Urinary bladder (tissue), 4 donors: ENCODE data around the gene FAM20C. TPM values are rescaled to one million over a fixed set of nuclear protein-coding genes. Genes with fewer than 3 reads are reported as not detected.

Experiments
- DNase-seq: peaks from one replicate; pipeline ENCODE4 v3.0.0-alpha.2; 2015; ENCODE audit errors: extremely low spot score
- H3K27ac ChIP-seq: one replicate; pipeline ENCODE4 v1.5.1; 2013; ENCODE audit warnings: low read depth, mild to moderate bottlenecking, moderate library complexity
- H3K36me3 ChIP-seq: one replicate; pipeline ENCODE4 v1.6.1; 2013; ENCODE audit warnings: mild to moderate bottlenecking, moderate library complexity; ENCODE audit not compliant: insufficient read depth
- H3K4me1 ChIP-seq: one replicate; pipeline ENCODE4 v1.6.1; 2013; ENCODE audit warnings: mild to moderate bottlenecking, moderate library complexity; ENCODE audit not compliant: insufficient read depth
- H3K4me3 ChIP-seq: one replicate; pipeline ENCODE4 v1.5.1; 2013; ENCODE audit warnings: low read depth, low read length
- WGBS: extraction: QIAGEN DNeasy Blood & Tissue Kit; methylation state at CpG from one replicate; pipeline ENCODE4 v1.1.7; 2013; 5-methylcytosine and 5-hydroxymethylcytosine counted together
- polyA plus RNA-seq: library from polyadenylated mRNA; stranded (reverse); fragments of 200-250 nt; gene quantifications from one replicate; pipeline ENCODE4 v1.2.3, GENCODE V29; 2013
- total RNA-seq: library from RNA; depleted of rRNA; stranded (reverse); fragments of >200 nt; gene quantifications from one replicate; pipeline ENCODE4 v1.2.3, GENCODE V29; 2014
- donor health status: healthy with polysubstance abuse.
- donor health status: healthy.

Gene FAM20C
- total and polyA plus RNA-seq, 2 donors = 13.3 to 86.5 TPM

- DNase-seq = no peak
- Histone ChIP-seq H3K36me3 (no peaks in the 10 kb centered on the region), H3K27ac (no peak overlapping the region), H3K4me3 (no peak overlapping the region), H3K4me1 (no peaks in the 10 kb centered on the region)
- 87% methylated on average over 28 of the region's 28 CpGs for WGBS
Measured at GRCh38 chr7:187227-187927, 5.0 kb upstream of the FAM20C start.

DNA sequence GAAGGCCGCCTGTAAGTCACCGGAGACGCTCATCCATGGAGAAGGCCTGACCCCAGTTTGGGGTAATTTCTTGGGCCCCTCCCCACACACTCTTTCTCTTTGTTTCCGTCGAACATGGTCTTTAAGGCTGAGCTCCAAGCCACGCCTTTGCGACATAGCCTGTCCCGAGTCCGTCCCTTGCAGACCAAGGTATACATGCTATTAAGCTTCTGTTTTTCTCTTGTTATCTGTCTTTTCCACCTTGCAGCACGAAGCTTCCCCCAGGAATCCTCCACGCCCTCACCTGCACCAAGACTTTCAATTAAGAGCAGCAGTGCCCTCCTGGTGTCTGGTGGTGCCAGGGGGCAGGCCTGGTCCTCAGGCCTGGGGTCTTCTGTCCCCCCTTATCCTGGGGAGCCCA lies 4.2 kb upstream of the FAM20C start:
- no peak for DNase-seq
- Histone ChIP-seq H3K4me3 (no peak overlapping the region), H3K4me1 (no peaks in the 10 kb centered on the region), H3K36me3 (no peaks in the 10 kb centered on the region), H3K27ac (no peak overlapping the region)
- 89% methylated on average over 11 of the region's 11 CpGs for WGBS

DNA sequence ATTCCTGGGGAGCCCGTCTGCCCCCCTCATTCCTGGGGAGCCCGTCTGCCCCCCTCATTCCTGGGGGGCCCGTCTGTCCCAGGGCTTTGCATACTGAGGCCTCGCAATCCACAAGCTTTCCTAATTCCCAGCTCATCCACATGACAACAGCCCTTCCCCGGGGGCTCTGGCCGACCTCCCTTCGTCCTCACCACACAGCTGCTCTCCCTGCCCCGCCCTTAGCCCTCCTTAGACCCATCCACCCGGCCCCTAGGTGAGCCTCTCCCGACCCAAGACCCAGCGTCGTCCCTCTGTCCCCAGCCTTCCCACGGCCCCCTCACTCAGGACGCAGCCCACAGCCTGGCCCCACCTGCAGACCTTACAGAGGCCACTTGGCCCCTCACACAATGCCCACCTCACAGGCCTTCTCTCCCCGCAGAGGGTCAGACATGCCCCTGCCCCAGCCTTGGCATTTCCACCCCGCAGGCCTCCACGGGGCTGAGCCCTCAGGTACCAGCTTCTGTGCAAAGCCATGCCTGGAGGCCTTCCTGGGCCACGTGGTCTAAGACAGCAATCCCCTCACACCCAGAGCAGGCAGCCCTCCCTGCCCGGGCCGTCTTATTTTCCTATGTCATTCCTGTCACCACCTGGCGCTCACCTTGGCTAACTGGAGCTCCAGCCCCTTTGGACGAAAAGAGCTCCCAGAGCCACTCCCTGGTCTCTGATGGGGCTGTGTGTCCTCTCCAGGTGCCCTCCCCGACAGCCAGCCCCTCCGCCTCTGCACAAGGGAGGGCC lies 3.5 kb upstream of the FAM20C start:
- WGBS = 60% methylated on average over 24 of the region's 24 CpGs
- no peak overlapping the region for H3K4me3 ChIP-seq
- no peaks in the 10 kb centered on the region for H3K4me1 ChIP-seq
- H3K27ac ChIP-seq = no peak overlapping the region
- no peak for DNase-seq
- H3K36me3 ChIP-seq = no peaks in the 10 kb centered on the region

GRCh38 chr7:189719-190118 lies 2.7 kb upstream of the FAM20C start:
- no peaks in the 10 kb centered on the region for H3K36me3 ChIP-seq
- 85% methylated on average over 4 of the region's 4 CpGs for WGBS
- no peaks in the 10 kb centered on the region for H3K4me1 ChIP-seq
- no peak for DNase-seq
- H3K4me3 ChIP-seq = no peak overlapping the region
- H3K27ac ChIP-seq = no peak overlapping the region

- H3K36me3 ChIP-seq = no peaks in the 10 kb centered on the region
- no peak overlapping the region for H3K27ac ChIP-seq
- H3K4me3 ChIP-seq = no peak overlapping the region
- H3K4me1 ChIP-seq = no peaks in the 10 kb centered on the region
- no peak for DNase-seq
- 79% methylated on average over 21 of the region's 21 CpGs for WGBS
Measured at GRCh38 chr7:190196-190595, 2.2 kb upstream of the FAM20C start.

DNA sequence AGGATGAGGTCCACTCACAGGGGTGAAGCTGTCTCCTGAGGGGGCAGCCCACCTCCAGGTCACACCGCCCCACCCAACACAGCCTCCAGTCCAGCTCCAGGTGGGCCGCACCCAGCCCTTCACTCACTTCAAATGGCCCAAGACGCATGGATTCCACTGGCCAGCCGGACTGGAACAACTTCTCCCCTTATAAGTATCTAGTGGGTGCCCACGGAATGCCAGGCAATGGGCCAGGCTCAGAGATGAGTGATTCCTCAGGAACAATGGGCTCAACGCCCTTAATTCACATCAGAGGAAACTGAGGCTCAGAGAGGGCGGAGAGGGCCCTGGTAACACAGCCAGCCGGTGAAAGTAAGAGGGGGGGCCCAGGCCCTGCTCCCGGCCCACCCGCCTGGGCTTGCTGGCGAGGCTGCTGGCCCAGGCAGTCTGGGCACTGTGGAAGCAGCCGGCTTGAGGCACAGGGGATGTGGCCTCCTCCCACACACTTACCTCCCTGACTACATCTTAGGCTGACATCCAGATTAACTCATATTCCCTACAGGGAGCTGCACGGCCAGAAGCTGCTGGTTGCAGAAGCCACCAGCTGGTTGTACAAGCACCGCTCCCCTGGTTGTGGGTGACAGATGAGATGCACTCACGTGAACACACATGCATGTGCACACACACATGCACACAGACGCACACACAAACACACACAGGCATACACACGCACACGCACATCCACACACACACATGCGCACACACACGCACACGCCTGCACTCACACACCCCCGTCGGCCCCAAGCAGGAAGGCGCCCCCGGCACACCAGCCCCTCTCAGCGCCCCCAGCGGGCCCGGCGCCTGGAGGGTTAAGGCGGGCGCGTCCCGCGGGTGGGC lies 1.0 kb upstream of the FAM20C start:
- no peak for DNase-seq
- peak overlapping the region; percentile 74 for H3K4me3 ChIP-seq
- WGBS = 18% methylated on average over 34 of the region's 34 CpGs
- H3K4me1 ChIP-seq = no peaks in the 10 kb centered on the region
- no peaks in the 10 kb centered on the region for H3K36me3 ChIP-seq
- no peak overlapping the region for H3K27ac ChIP-seq

DNA sequence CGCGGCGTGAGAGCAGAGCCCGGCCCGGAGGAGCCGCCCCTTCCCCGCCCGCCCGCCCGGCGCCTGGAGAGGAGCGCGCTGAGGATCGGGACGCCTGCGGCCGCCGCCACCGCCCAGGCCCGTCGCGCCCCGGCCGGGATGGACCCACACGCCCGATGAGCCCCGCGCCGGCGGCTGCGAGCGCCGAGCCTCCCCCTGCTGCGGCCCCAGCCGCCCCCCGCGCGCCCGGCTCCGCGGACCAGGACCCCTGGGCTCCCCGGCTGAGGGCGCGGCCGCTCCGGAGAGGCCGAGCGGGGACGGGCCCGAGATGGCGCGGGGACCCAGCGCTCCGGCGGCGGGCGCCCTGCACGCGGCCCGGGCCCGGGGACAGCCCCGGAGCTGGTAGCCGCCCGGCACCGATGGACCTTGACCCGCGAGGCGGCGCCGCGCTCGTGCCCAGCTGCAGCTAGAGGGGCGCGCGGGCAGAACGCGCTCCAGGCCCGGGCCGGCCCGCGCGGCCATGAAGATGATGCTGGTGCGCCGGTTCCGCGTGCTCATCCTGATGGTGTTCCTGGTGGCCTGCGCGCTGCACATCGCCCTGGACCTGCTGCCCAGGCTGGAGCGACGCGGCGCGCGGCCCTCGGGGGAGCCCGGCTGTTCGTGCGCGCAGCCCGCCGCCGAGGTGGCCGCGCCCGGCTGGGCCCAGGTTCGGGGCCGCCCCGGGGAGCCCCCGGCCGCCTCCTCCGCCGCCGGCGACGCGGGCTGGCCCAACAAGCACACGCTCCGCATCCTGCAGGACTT lies 520 bp downstream of the FAM20C start:
- under 1% methylated on average over 119 of the region's 119 CpGs for WGBS
- DNase-seq = no peak
- Histone ChIP-seq H3K36me3 (no peaks in the 10 kb centered on the region), H3K27ac (peak overlapping the region; percentile 30), H3K4me1 (no peaks in the 10 kb centered on the region), H3K4me3 (peak overlapping the region; percentile 74)

DNA sequence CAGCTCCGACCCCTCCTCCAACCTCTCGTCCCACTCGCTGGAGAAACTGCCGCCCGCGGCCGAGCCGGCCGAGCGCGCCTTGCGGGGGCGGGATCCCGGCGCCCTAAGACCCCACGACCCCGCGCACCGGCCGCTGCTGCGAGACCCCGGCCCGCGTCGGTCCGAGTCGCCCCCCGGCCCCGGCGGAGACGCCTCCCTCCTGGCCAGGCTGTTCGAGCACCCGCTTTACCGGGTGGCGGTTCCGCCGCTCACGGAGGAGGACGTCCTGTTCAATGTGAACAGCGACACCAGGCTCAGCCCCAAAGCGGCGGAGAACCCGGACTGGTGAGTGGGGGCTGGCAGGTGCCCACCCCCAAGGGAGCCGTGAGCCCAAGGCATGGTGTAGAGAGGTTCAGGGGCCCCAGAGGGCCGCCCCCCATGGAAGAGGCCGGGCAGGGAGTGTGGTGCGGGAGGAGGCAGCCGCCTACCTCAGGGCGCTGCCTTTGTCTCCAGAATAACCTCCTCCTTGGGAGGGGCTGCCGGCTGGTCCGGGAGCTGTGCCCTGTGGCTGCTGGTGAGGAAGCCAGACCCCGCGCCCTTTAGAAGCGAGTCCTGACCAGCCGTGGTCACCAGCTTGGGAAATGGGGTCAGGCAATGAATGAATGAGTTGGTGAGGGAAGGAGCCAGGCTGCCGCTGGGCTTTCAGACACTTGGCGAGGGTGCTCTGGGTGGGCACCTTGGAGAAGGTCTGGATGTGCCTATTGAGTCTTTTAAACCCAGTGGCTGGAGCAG lies 1.3 kb downstream of the FAM20C start:
- no peaks in the 10 kb centered on the region for H3K4me1 ChIP-seq
- H3K27ac ChIP-seq = no peak overlapping the region
- DNase-seq = no peak
- H3K36me3 ChIP-seq = no peaks in the 10 kb centered on the region
- peak overlapping the region; percentile 74 for H3K4me3 ChIP-seq
- 2% methylated on average over 57 of the region's 57 CpGs for WGBS

- no peak overlapping the region for H3K27ac ChIP-seq
- no peaks in the 10 kb centered on the region for H3K4me1 ChIP-seq
- no peak for DNase-seq
- no peaks in the 10 kb centered on the region for H3K36me3 ChIP-seq
- 32% methylated on average over 27 of the region's 27 CpGs for WGBS
- H3K4me3 ChIP-seq = peak overlapping the region; percentile 74
Measured at GRCh38 chr7:194252-195009, 2.1 kb downstream of the FAM20C start.

GRCh38 chr7:195010-195829 lies 2.8 kb downstream of the FAM20C start:
- Histone ChIP-seq H3K36me3 (no peaks in the 10 kb centered on the region), H3K27ac (no peak overlapping the region), H3K4me1 (no peaks in the 10 kb centered on the region), H3K4me3 (peak overlapping the region; percentile 74)
- no peak for DNase-seq
- 78% methylated on average over 33 of the region's 33 CpGs for WGBS

GRCh38 chr7:195830-196128 lies 3.4 kb downstream of the FAM20C start:
- no peak for DNase-seq
- no peaks in the 10 kb centered on the region for H3K36me3 ChIP-seq
- no peaks in the 10 kb centered on the region for H3K4me1 ChIP-seq
- 93% methylated on average over 19 of the region's 19 CpGs for WGBS
- no peak overlapping the region for H3K27ac ChIP-seq
- H3K4me3 ChIP-seq = no peak overlapping the region
